Measurements from ENCODE around the gene SRRM4. TPM values are rescaled to one million over a fixed set of nuclear protein-coding genes. Genes with fewer than 3 reads are reported as not detected.

The SRRM4 gene
- total RNA-seq, 1 donor from 2014 or later: under 0.01 TPM

DNA sequence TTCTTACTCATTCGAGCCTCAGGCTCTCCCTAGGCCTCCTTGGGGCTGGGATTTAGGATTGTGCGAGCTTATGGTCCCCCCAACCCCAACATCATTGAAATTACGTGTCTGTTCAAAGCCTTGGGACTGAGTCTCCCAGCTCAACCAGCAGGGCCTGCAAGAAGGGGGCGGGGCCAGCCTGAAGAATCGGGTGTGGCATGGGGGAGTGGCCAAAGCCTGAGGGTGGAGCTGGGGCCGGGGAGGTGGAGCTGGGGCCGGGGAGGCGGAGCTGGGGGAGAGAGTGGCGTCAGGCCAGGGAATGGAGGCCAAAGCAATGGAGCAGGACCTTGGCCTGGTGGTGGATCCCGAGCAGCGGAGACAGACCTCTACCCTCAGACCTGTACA is 173.1 kb downstream of the SRRM4 start:
- Histone ChIP-seq H3K9me3 (ENCODE audit: control insufficient read depth in 3 of 3, low read length in 3 of 3) (peaks cover 0 to 5% (median 0%) of the 10 kb centered on the region in 3 donors), H3K27ac (ENCODE audit: low read depth, low read length) (peak overlapping the region; percentile 9), H3K36me3 (ENCODE audit: control insufficient read depth in 3 of 3, insufficient read depth in 3 of 3, low read length in 3 of 3) (no peaks in the 10 kb centered on the region), H3K9ac (ENCODE audit: low read depth in 1 of 3, low read length in 3 of 3) (no peak overlapping the region), H3K4me1 (ENCODE audit: control insufficient read depth in 3 of 3, insufficient read depth in 3 of 3, low read length in 3 of 3) (peaks cover 21 to 32% (median 25%) of the 10 kb centered on the region in 3 donors), H3K4me3 (ENCODE audit: low read length in 3 of 3) (no peak overlapping the region), H3K27me3 (ENCODE audit: control insufficient read depth in 3 of 3, insufficient read depth in 3 of 3, low read length in 3 of 3) (no peaks in the 10 kb centered on the region)

DNA sequence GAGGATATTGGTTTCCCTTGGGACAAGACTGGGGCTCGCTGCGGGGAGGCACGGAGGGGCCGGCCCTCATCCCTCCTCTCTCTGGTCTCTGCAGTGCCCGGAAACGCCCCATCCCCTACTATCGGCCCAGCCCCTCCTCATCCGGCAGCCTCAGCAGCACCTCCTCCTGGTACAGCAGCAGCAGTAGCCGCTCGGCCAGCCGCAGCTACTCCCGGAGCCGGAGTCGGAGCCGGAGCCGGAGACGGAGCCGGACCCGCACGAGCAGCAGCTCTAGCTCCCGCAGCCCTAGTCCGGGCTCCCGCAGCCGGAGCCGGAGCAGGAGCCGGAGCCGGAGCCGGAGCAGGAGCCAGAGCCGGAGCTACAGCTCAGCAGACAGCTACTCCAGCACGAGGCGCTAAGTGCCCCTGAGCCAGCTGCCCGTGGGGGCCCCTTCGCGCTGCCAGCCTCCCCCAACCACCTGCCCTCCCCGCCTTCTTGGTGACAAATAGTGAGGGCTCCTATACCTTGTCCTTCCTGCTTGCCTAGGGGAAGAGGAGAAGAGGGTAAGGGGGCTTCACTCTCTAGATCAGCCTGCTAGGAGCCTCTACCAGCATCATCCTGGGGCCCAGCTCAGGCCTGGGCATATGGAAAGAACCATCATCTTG is 175.2 kb downstream of the SRRM4 start:
- Histone ChIP-seq H3K36me3 (ENCODE audit: control insufficient read depth in 3 of 3, insufficient read depth in 3 of 3, low read length in 3 of 3) (no peaks in the 10 kb centered on the region), H3K9ac (ENCODE audit: low read depth in 1 of 3, low read length in 3 of 3) (peak overlapping the region; percentile 20 to 86 (median 69)), H3K27me3 (ENCODE audit: control insufficient read depth in 3 of 3, insufficient read depth in 3 of 3, low read length in 3 of 3) (no peaks in the 10 kb centered on the region), H3K4me3 (ENCODE audit: low read length in 3 of 3) (peak overlapping the region in 1 of 3 donors; percentile 13), H3K9me3 (ENCODE audit: control insufficient read depth in 3 of 3, low read length in 3 of 3) (peaks cover 0 to 4% (median 0%) of the 10 kb centered on the region in 3 donors), H3K27ac (ENCODE audit: low read depth, low read length) (peak overlapping the region; percentile 98), H3K4me1 (ENCODE audit: control insufficient read depth in 3 of 3, insufficient read depth in 3 of 3, low read length in 3 of 3) (peaks cover 31 to 43% (median 42%) of the 10 kb centered on the region in 3 donors)

GRCh38 chr12:119157528-119157927 is 176.2 kb downstream of the SRRM4 start:
- peak overlapping the region; percentile 98 for H3K27ac ChIP-seq (ENCODE audit: low read depth, low read length)
- H3K36me3 ChIP-seq (ENCODE audit: control insufficient read depth in 3 of 3, insufficient read depth in 3 of 3, low read length in 3 of 3): no peaks in the 10 kb centered on the region
- no peaks in the 10 kb centered on the region for H3K9me3 ChIP-seq (ENCODE audit: control insufficient read depth in 3 of 3, low read length in 3 of 3)
- peak overlapping the region; percentile 45 to 65 (median 51) for H3K4me3 ChIP-seq (ENCODE audit: low read length in 3 of 3)
- H3K4me1 ChIP-seq (ENCODE audit: control insufficient read depth in 3 of 3, insufficient read depth in 3 of 3, low read length in 3 of 3): peaks cover 31 to 43% (median 42%) of the 10 kb centered on the region in 3 donors
- no peaks in the 10 kb centered on the region for H3K27me3 ChIP-seq (ENCODE audit: control insufficient read depth in 3 of 3, insufficient read depth in 3 of 3, low read length in 3 of 3)
- H3K9ac ChIP-seq (ENCODE audit: low read depth in 1 of 3, low read length in 3 of 3): peak overlapping the region; percentile 69 to 86 (median 74)

DNA sequence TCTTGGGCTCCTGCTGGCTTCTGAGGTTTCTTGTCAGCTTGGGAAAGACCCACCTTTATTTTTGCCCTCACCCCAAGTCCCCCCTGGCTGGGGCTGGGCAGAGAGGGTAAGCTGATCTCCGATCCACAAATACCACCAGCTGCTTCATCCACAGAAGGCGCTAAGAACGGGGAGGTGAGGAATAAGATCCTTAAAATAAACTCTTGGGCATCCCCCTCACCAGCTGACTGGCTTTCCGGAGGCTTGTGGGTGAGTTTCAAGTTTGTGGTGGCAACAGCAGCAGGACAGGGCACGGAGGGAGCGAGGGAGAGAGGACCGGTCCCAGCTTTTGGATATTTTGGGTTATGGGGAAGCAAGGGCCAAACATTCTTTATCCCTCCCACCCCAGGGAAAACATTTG is 176.6 kb downstream of the SRRM4 start:
- no peaks in the 10 kb centered on the region for H3K9me3 ChIP-seq (ENCODE audit: control insufficient read depth in 3 of 3, low read length in 3 of 3)
- H3K9ac ChIP-seq (ENCODE audit: low read depth in 1 of 3, low read length in 3 of 3): peak overlapping the region; percentile 74 to 86 (median 77)
- H3K4me1 ChIP-seq (ENCODE audit: control insufficient read depth in 3 of 3, insufficient read depth in 3 of 3, low read length in 3 of 3): peaks cover 31 to 43% (median 42%) of the 10 kb centered on the region in 3 donors
- H3K27me3 ChIP-seq (ENCODE audit: control insufficient read depth in 3 of 3, insufficient read depth in 3 of 3, low read length in 3 of 3): no peaks in the 10 kb centered on the region
- peak overlapping the region; percentile 98 for H3K27ac ChIP-seq (ENCODE audit: low read depth, low read length)
- peak overlapping the region; percentile 60 to 63 (median 61) for H3K4me3 ChIP-seq (ENCODE audit: low read length in 3 of 3)
- no peaks in the 10 kb centered on the region for H3K36me3 ChIP-seq (ENCODE audit: control insufficient read depth in 3 of 3, insufficient read depth in 3 of 3, low read length in 3 of 3)

DNA sequence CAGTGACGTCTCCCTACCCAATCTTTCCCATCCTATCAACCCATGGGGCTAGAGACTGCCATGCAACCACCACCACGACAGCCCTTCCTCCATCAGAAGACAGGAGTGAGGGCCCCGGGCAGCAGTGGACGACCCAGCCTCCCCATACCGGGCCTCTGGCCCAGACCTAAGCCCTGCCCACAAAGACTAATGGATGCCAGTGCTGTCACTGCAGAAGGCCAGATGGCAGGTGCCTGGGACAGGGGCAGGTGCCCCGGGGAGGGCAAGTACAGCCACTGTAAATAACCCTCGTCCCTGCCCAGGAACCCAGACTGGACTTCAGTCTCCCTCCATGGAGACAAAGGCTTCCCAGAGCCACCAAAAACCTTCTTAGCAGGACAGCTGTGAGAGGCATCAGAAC is 177.1 kb downstream of the SRRM4 start:
- Histone ChIP-seq H3K27me3 (ENCODE audit: control insufficient read depth in 3 of 3, insufficient read depth in 3 of 3, low read length in 3 of 3) (no peaks in the 10 kb centered on the region), H3K36me3 (ENCODE audit: control insufficient read depth in 3 of 3, insufficient read depth in 3 of 3, low read length in 3 of 3) (no peaks in the 10 kb centered on the region), H3K27ac (ENCODE audit: low read depth, low read length) (peak overlapping the region; percentile 98), H3K9me3 (ENCODE audit: control insufficient read depth in 3 of 3, low read length in 3 of 3) (no peaks in the 10 kb centered on the region), H3K9ac (ENCODE audit: low read depth in 1 of 3, low read length in 3 of 3) (peak overlapping the region; percentile 65 to 86 (median 77)), H3K4me1 (ENCODE audit: control insufficient read depth in 3 of 3, insufficient read depth in 3 of 3, low read length in 3 of 3) (peaks cover 31 to 43% (median 42%) of the 10 kb centered on the region in 3 donors), H3K4me3 (ENCODE audit: low read length in 3 of 3) (peak overlapping the region; percentile 60 to 63 (median 61))

- Histone ChIP-seq H3K4me1 (ENCODE audit: control insufficient read depth in 3 of 3, insufficient read depth in 3 of 3, low read length in 3 of 3) (peaks cover 31 to 46% (median 39%) of the 10 kb centered on the region in 3 donors), H3K27me3 (ENCODE audit: control insufficient read depth in 3 of 3, insufficient read depth in 3 of 3, low read length in 3 of 3) (no peaks in the 10 kb centered on the region), H3K9ac (ENCODE audit: low read depth in 1 of 3, low read length in 3 of 3) (peak overlapping the region in 1 of 3 donors; percentile 35), H3K4me3 (ENCODE audit: low read length in 3 of 3) (peak overlapping the region in 1 of 3 donors; percentile 51), H3K27ac (ENCODE audit: low read depth, low read length) (peak overlapping the region; percentile 98), H3K36me3 (ENCODE audit: control insufficient read depth in 3 of 3, insufficient read depth in 3 of 3, low read length in 3 of 3) (no peaks in the 10 kb centered on the region), H3K9me3 (ENCODE audit: control insufficient read depth in 3 of 3, low read length in 3 of 3) (no peaks in the 10 kb centered on the region)
Observed at GRCh38 chr12:119159844-119160243, 178.5 kb downstream of the SRRM4 start.

DNA sequence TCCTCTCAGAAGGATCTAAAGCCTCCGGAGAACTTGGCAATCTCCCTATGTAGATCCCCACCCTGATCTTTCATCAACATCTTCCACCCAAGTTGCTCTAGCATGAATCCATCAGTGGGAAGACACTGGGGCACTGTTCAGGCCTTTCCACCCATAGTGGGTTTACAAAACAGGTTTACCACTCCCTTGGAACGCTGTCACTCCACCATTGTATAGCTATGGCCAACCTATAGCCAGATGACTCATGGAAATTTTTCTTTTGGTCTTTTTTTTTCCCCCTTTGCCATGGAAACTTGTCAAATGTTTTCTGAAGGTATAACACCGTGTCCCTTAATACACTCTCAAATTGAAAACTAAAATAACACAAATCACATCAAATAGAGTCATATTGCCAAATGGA is 186.6 kb downstream of the SRRM4 start:
- H3K27me3 ChIP-seq (ENCODE audit: control insufficient read depth in 3 of 3, insufficient read depth in 3 of 3, low read length in 3 of 3): no peaks in the 10 kb centered on the region
- H3K9me3 ChIP-seq (ENCODE audit: control insufficient read depth in 3 of 3, low read length in 3 of 3): no peaks in the 10 kb centered on the region
- H3K4me1 ChIP-seq (ENCODE audit: control insufficient read depth in 3 of 3, insufficient read depth in 3 of 3, low read length in 3 of 3): peaks cover 0 to 13% (median 0%) of the 10 kb centered on the region in 3 donors
- H3K27ac ChIP-seq (ENCODE audit: low read depth, low read length): no peak overlapping the region
- no peaks in the 10 kb centered on the region for H3K36me3 ChIP-seq (ENCODE audit: control insufficient read depth in 3 of 3, insufficient read depth in 3 of 3, low read length in 3 of 3)
- no peak overlapping the region for H3K9ac ChIP-seq (ENCODE audit: low read depth in 1 of 3, low read length in 3 of 3)
- no peak overlapping the region for H3K4me3 ChIP-seq (ENCODE audit: low read length in 3 of 3)

DNA sequence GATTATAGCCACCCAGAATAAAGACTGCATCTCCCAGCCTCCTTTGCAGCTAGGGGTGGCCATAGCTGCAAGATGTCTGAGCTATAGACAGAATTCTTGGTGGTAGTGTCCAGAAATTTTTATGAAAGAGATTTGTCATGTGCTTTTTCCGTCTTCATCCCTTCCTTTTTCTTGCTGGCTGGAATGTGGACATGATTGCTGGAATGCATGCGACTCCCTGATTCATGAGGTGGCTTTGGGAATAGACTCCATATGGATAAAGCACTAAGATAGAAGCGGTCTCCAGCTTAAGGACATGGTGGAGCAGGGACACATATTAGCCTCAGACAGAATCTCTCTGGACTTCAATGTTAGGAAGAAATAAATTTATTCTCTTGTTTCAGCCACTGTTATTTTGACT is 187.4 kb downstream of the SRRM4 start:
- H3K4me1 ChIP-seq (ENCODE audit: control insufficient read depth in 3 of 3, insufficient read depth in 3 of 3, low read length in 3 of 3): peaks cover 0 to 13% (median 0%) of the 10 kb centered on the region in 3 donors
- H3K36me3 ChIP-seq (ENCODE audit: control insufficient read depth in 3 of 3, insufficient read depth in 3 of 3, low read length in 3 of 3): no peaks in the 10 kb centered on the region
- no peak overlapping the region for H3K4me3 ChIP-seq (ENCODE audit: low read length in 3 of 3)
- no peak overlapping the region for H3K27ac ChIP-seq (ENCODE audit: low read depth, low read length)
- H3K9ac ChIP-seq (ENCODE audit: low read depth in 1 of 3, low read length in 3 of 3): no peak overlapping the region
- no peaks in the 10 kb centered on the region for H3K27me3 ChIP-seq (ENCODE audit: control insufficient read depth in 3 of 3, insufficient read depth in 3 of 3, low read length in 3 of 3)
- no peaks in the 10 kb centered on the region for H3K9me3 ChIP-seq (ENCODE audit: control insufficient read depth in 3 of 3, low read length in 3 of 3)

GRCh38 chr12:119169150-119169549 is 187.8 kb downstream of the SRRM4 start:
- Histone ChIP-seq H3K9me3 (ENCODE audit: control insufficient read depth in 3 of 3, low read length in 3 of 3) (no peaks in the 10 kb centered on the region), H3K4me3 (ENCODE audit: low read length in 3 of 3) (no peak overlapping the region), H3K9ac (ENCODE audit: low read depth in 1 of 3, low read length in 3 of 3) (no peak overlapping the region), H3K4me1 (ENCODE audit: control insufficient read depth in 3 of 3, insufficient read depth in 3 of 3, low read length in 3 of 3) (peaks cover 0 to 11% (median 0%) of the 10 kb centered on the region in 3 donors), H3K27me3 (ENCODE audit: control insufficient read depth in 3 of 3, insufficient read depth in 3 of 3, low read length in 3 of 3) (no peaks in the 10 kb centered on the region), H3K36me3 (ENCODE audit: control insufficient read depth in 3 of 3, insufficient read depth in 3 of 3, low read length in 3 of 3) (no peaks in the 10 kb centered on the region), H3K27ac (ENCODE audit: low read depth, low read length) (no peak overlapping the region)

DNA sequence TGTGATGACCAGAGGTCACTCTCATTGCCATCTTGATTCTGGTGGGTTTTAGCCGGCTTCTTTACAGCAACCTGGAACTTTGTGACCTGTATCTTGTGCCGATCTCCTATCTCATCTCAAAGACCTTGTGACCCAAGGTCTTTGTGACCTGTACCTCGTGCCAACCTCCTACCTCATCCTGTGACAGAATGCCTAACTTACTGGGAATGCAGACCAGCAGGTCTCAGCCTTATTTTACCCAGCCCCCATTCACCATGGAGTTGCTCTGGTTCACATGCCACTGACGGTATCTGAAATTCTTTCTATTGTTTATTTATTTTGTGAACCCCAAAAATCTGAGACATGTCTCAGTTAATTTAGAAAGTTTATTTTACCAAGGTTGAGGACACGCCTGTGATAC is 189.9 kb downstream of the SRRM4 start:
- Histone ChIP-seq H3K4me1 (ENCODE audit: control insufficient read depth in 3 of 3, insufficient read depth in 3 of 3, low read length in 3 of 3) (peaks cover 4 to 12% (median 9%) of the 10 kb centered on the region in 3 donors), H3K4me3 (ENCODE audit: low read length in 3 of 3) (no peak overlapping the region), H3K36me3 (ENCODE audit: control insufficient read depth in 3 of 3, insufficient read depth in 3 of 3, low read length in 3 of 3) (no peaks in the 10 kb centered on the region), H3K27me3 (ENCODE audit: control insufficient read depth in 3 of 3, insufficient read depth in 3 of 3, low read length in 3 of 3) (no peaks in the 10 kb centered on the region), H3K9ac (ENCODE audit: low read depth in 1 of 3, low read length in 3 of 3) (no peak overlapping the region), H3K9me3 (ENCODE audit: control insufficient read depth in 3 of 3, low read length in 3 of 3) (no peaks in the 10 kb centered on the region), H3K27ac (ENCODE audit: low read depth, low read length) (no peak overlapping the region)
